Brain microvascular endothelial cell (primary cell): ENCODE data around the gene BRPF1.

ENCODE experiments used
- DNase-seq: peaks from one replicate; pipeline ENCODE4 v3.0.0-alpha.2; 2020
- H3K27ac ChIP-seq: fragments of 250-450 bp; sonication (Bioruptor Pico); 2 replicates; pipeline ENCODE4 v1.5.1; 2020; ENCODE audit warnings: mild to moderate bottlenecking, moderate library complexity
- H3K27me3 ChIP-seq: fragments of 250-450 bp; sonication (Bioruptor Pico); replicated peaks from 2 replicates; pipeline ENCODE4 v1.5.1; 2020; ENCODE audit warnings: mild to moderate bottlenecking
- H3K36me3 ChIP-seq: fragments of 250-450 bp; sonication (Bioruptor Pico); replicated peaks from 2 replicates; pipeline ENCODE4 v1.5.1; 2020; ENCODE audit warnings: mild to moderate bottlenecking
- H3K4me3 ChIP-seq: 2 replicates; pipeline ENCODE4 v1.5.1; 2011; ENCODE audit warnings: low read depth, mild to moderate bottlenecking, control low read depth, low read length, moderate library complexity
- in situ Hi-C: cut with HindIII; loops from 2 replicates; pipeline ENCODE4 v1.10.0; 2017; ENCODE audit warnings: low sequenced_read_pairs, low pct_ligation_motif_present
- TF ChIP-seq, protein P1 (sequence below): IDR thresholded peaks from 2 replicates; pipeline ENCODE4 v1.5.1; 2011; ENCODE audit warnings: low read depth, mild to moderate bottlenecking, moderate library complexity, low read length, control low read depth, inconsistent platforms; ENCODE audit errors: missing control alignments

BRPF1 gene

GRCh38 chr3:9742560-9742959 is 11.0 kb downstream of the BRPF1 start:
- Histone ChIP-seq H3K27me3 (no peaks in the 10 kb centered on the region), H3K27ac (no peak overlapping the region), H3K36me3 (peaks cover 96% of the 10 kb centered on the region), H3K4me3 (no peak overlapping the region)
- in situ Hi-C loops: no loop called here
- DNase-seq: no peak
- TF ChIP-seq, protein P1, sequence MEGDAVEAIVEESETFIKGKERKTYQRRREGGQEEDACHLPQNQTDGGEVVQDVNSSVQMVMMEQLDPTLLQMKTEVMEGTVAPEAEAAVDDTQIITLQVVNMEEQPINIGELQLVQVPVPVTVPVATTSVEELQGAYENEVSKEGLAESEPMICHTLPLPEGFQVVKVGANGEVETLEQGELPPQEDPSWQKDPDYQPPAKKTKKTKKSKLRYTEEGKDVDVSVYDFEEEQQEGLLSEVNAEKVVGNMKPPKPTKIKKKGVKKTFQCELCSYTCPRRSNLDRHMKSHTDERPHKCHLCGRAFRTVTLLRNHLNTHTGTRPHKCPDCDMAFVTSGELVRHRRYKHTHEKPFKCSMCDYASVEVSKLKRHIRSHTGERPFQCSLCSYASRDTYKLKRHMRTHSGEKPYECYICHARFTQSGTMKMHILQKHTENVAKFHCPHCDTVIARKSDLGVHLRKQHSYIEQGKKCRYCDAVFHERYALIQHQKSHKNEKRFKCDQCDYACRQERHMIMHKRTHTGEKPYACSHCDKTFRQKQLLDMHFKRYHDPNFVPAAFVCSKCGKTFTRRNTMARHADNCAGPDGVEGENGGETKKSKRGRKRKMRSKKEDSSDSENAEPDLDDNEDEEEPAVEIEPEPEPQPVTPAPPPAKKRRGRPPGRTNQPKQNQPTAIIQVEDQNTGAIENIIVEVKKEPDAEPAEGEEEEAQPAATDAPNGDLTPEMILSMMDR: no peak

GRCh38 chr3:9743548-9743947 is 12.0 kb downstream of the BRPF1 start:
- in situ Hi-C loops: no loop called here
- TF ChIP-seq, protein P1: no peak
- Histone ChIP-seq H3K27me3 (no peaks in the 10 kb centered on the region), H3K27ac (no peak overlapping the region), H3K4me3 (no peak overlapping the region), H3K36me3 (peaks cover 91% of the 10 kb centered on the region)
- no peak for DNase-seq

- TF ChIP-seq, protein P1: no peak
- no peak overlapping the region for H3K27ac ChIP-seq
- DNase-seq: no peak
- H3K4me3 ChIP-seq: no peak overlapping the region
- in situ Hi-C loops: no loop called here
- H3K27me3 ChIP-seq: no peaks in the 10 kb centered on the region
- H3K36me3 ChIP-seq: peaks cover 88% of the 10 kb centered on the region
Measured at GRCh38 chr3:9744162-9744561, 12.6 kb downstream of the BRPF1 start.

DNA sequence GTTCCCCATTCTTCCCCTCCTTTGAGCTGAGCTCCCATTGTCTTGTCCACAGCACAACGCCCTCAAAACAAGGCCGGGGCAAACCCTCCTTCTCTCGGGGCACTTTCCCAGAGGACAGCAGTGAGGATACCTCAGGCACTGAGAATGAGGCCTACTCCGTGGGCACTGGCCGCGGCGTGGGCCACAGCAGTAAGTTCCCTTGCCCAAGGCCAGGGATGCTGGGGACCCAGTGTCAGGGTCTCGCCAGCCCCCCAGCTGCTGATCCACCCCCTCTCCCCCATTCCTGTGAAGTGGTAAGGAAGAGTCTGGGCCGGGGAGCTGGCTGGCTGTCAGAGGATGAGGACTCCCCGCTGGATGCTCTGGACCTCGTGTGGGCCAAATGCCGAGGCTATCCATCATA is 14.0 kb downstream of the BRPF1 start:
- in situ Hi-C loops: no loop called here
- no peak overlapping the region for H3K27ac ChIP-seq
- no peak overlapping the region for H3K4me3 ChIP-seq
- no peak for DNase-seq
- no peaks in the 10 kb centered on the region for H3K27me3 ChIP-seq
- TF ChIP-seq, protein P1: no peak
- peaks cover 75% of the 10 kb centered on the region for H3K36me3 ChIP-seq

GRCh38 chr3:9746330-9746729 is 14.8 kb downstream of the BRPF1 start:
- TF ChIP-seq, protein P1: no peak
- H3K4me3 ChIP-seq: no peak overlapping the region
- peaks cover 67% of the 10 kb centered on the region for H3K36me3 ChIP-seq
- H3K27me3 ChIP-seq: no peaks in the 10 kb centered on the region
- in situ Hi-C loops: no loop called here
- DNase-seq: peak; percentile 79
- H3K27ac ChIP-seq: no peak overlapping the region

DNA sequence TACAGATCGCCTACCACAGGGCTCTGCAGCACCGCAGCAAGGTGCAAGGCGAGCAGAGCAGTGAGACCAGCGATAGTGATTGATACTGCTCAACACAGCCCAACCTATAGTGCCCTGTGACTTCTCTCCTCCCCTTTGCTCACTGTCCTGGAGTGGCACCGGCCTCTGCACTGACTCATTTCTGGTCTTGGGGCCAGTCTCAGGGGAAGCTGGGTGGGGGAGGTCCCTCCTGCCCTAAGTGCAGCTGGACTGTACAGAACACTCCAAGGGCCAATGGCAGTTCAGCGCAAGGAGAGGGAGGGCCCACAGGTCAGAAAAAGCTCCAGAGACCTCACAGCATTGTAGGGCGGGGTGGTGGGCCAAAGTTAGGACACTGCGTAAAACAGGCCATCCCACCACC is 15.7 kb downstream of the BRPF1 start:
- TF ChIP-seq, protein P1: no peak
- no peak for DNase-seq
- Histone ChIP-seq H3K36me3 (peaks cover 57% of the 10 kb centered on the region), H3K27me3 (no peaks in the 10 kb centered on the region), H3K4me3 (no peak overlapping the region), H3K27ac (no peak overlapping the region)
- in situ Hi-C loops: no loop called here
